HCT116 (cell line): ENCODE data around the gene IMMP2L.

Experiments
- ATF3 ChIP-seq: IDR thresholded peaks from 2 replicates; pipeline ENCODE4 v1.6.1; 2012
- CEBPB ChIP-seq: IDR thresholded peaks from 2 replicates; pipeline ENCODE4 v1.6.1; 2012; ENCODE audit warnings: low read depth
- JUND ChIP-seq: IDR thresholded peaks from 2 replicates; pipeline ENCODE4 v1.6.1; 2012
- POLR2A ChIP-seq: IDR thresholded peaks from 2 replicates; pipeline ENCODE4 v1.7.0; 2011; ENCODE audit warnings: borderline replicate concordance; ENCODE audit not compliant: insufficient read depth, insufficient read length; ENCODE audit errors: extremely low read depth
- POLR2AphosphoS5 ChIP-seq: IDR thresholded peaks from 2 replicates; pipeline ENCODE4 v1.6.1; 2011; ENCODE audit warnings: mild to moderate bottlenecking, low read depth, low read length, moderate library complexity
- SRF ChIP-seq: IDR thresholded peaks from 2 replicates; pipeline ENCODE4 v1.6.1; 2012; ENCODE audit warnings: low read depth
- ZNF274 ChIP-seq: fragments of 200-500 bp; sonication (Bioruptor generic); IDR thresholded peaks from 2 replicates; pipeline ENCODE4 v1.6.1; 2014; ENCODE audit warnings: mild to moderate bottlenecking, low read depth, low read length, inconsistent platforms
- TF ChIP-seq, protein P1 (sequence below), 3 experiments: fragments of 200-600 bp in 1 of 3; sonication (generic) in 1 of 3; IDR thresholded peaks in 2 of 3; conservative IDR thresholded peaks in 1 of 3; 2 replicates each; pipeline ENCODE4 v1.5.1; 2012 to 2017; ENCODE audit warnings: low read depth in 2 of 3, low read length in 2 of 3, antibody characterized with exemption in 1 of 3, borderline replicate concordance in 1 of 3, control low read depth in 1 of 3, mild to moderate bottlenecking in 1 of 3, mixed read lengths in 1 of 3, mixed run types in 1 of 3, moderate library complexity in 1 of 3; ENCODE audit not compliant: insufficient read depth in 1 of 3
- TF ChIP-seq, protein P2 (sequence below): IDR thresholded peaks from 2 replicates; pipeline ENCODE4 v1.6.1; 2012

DNA sequence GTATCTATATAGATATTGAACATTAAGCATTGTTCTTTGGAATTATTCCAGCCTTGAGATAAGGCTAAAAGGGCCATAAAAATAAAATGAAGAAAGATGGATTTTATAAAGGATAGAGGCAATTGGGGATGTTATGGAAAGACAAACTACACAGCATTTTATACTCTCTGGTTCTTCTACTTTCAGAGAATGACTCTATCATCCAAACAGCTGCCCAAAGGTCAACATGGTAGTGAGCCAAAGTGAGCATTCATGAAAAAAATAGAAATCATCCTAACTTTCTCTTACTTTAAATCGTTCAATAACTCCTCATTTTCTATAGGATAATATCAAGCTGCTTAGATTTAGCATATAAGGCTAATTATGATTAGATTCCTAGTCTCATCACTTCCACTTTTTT lies 25.2 kb downstream of the IMMP2L start:
- no peak for TF ChIP-seq ATF3
- TF ChIP-seq, protein P1, sequence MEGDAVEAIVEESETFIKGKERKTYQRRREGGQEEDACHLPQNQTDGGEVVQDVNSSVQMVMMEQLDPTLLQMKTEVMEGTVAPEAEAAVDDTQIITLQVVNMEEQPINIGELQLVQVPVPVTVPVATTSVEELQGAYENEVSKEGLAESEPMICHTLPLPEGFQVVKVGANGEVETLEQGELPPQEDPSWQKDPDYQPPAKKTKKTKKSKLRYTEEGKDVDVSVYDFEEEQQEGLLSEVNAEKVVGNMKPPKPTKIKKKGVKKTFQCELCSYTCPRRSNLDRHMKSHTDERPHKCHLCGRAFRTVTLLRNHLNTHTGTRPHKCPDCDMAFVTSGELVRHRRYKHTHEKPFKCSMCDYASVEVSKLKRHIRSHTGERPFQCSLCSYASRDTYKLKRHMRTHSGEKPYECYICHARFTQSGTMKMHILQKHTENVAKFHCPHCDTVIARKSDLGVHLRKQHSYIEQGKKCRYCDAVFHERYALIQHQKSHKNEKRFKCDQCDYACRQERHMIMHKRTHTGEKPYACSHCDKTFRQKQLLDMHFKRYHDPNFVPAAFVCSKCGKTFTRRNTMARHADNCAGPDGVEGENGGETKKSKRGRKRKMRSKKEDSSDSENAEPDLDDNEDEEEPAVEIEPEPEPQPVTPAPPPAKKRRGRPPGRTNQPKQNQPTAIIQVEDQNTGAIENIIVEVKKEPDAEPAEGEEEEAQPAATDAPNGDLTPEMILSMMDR (IDR thresholded peaks at IDR 0.05 in 2 of 3, conservative IDR thresholded peaks at IDR 0.05 in 1 of 3; ENCODE audit: borderline replicate concordance in 1 of 3, insufficient read depth in 1 of 3, low read depth in 2 of 3, low read length in 2 of 3): no peak
- no peak for TF ChIP-seq POLR2A
- no peak for TF ChIP-seq JUND
- TF ChIP-seq ZNF274: no peak
- TF ChIP-seq SRF: no peak
- no peak for TF ChIP-seq CEBPB
- no peak for TF ChIP-seq POLR2AphosphoS5
- TF ChIP-seq, protein P2, sequence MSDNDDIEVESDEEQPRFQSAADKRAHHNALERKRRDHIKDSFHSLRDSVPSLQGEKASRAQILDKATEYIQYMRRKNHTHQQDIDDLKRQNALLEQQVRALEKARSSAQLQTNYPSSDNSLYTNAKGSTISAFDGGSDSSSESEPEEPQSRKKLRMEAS: no peak
